GM23338 (cell line): ENCODE data around the gene PDIA5. TPM values are rescaled to one million over a fixed set of nuclear protein-coding genes. Genes with fewer than 3 reads are reported as not detected.

Experiments
- microRNA-seq: library from miRNA; unstranded; fragments of <30 nt; microRNA quantifications from one replicate; pipeline ENCODE4, GENCODE V29; 2017
- polyA plus RNA-seq: library from polyadenylated mRNA; unstranded; fragments of >200 nt; fragmentation: Nextera tagmentation; extraction: Ambion mirVana; gene quantifications from 2 replicates; pipeline ENCODE4 v1.2.1, GENCODE V29; 2016
- total RNA-seq: library from RNA; depleted of rRNA; stranded (reverse); fragments of >200 nt; shearing (Covaris generic); gene quantifications from 2 replicates; pipeline ENCODE4 v1.2.3, GENCODE V29; 2014; rRNA removed

PDIA5 gene
- total and polyA plus RNA-seq, 2 experiments from 2014 or later, result 22.9 to 28.1 TPM

Small RNA genes lying within 50 kb of the gene (microRNA-seq; reads per million reads assigned to microRNA genes)
- not detected for gene MIR7110

Other genes with a start within 250 kb of the PDIA5 start
- 25.4 and 26.8 TPM in 2 replicates for gene SEMA5B, start 39.3 kb upstream of the PDIA5 start, total RNA-seq
- gene SEMA5B, start 39.3 kb upstream of the PDIA5 start, polyA plus RNA-seq, result 8.0 and 11.0 TPM in 2 replicates
- 24.1 and 26.7 TPM in 2 replicates for gene SEC22A, start 134.9 kb downstream of the PDIA5 start, total RNA-seq
- gene SEC22A, start 134.9 kb downstream of the PDIA5 start, polyA plus RNA-seq, result 5.3 and 11.2 TPM in 2 replicates